B cell (primary cell): ENCODE data around the gene USP7.

ENCODE experiments used
- CTCF ChIP-seq: fragments of 200-600 bp; IDR thresholded peaks from one replicate; pipeline ENCODE4 v1.8.0; 2022; ENCODE audit warnings: antibody characterized with exemption, mild to moderate bottlenecking
- EZH2 ChIP-seq: IDR thresholded peaks from 2 replicates; pipeline ENCODE4 v1.6.1; 2012; ENCODE audit warnings: borderline replicate concordance, low read depth, mild to moderate bottlenecking, moderate library complexity, low read length; ENCODE audit not compliant: insufficient read depth, poor library complexity, severe bottlenecking

GRCh38 chr16:8953064-8953463 lies 10.6 kb downstream of the USP7 start:
- TF ChIP-seq CTCF (no peak), EZH2 (no peak)
